MM.1S (cell line): ENCODE measurements around the gene PSMB11.

Experiments
- CTCF ChIP-seq: fragments of 300-600 bp; sonication (generic); IDR thresholded peaks from 2 replicates; pipeline ENCODE4 v1.5.1; 2016; ENCODE audit warnings: antibody characterized with exemption, low read length, mixed read lengths
- EZH2 ChIP-seq: fragments of 300-600 bp; sonication (generic); optimal IDR thresholded peaks from 2 replicates; pipeline ENCODE3; 2017; ENCODE audit warnings: low read depth, mild to moderate bottlenecking, antibody characterized with exemption, low read length, mixed read lengths
- EZH2phosphoT487 ChIP-seq: fragments of 300-600 bp; sonication (generic); IDR thresholded peaks from 2 replicates; pipeline ENCODE4 v1.6.1; 2018; ENCODE audit warnings: antibody characterized with exemption, low read length

GRCh38 chr14:23006188-23006534, 35.9 kb upstream of the PSMB11 start:
- TF ChIP-seq CTCF (no peak), EZH2phosphoT487 (no peak), EZH2 (no peak)
